ENCODE measurements around the gene HRAS.

DNA sequence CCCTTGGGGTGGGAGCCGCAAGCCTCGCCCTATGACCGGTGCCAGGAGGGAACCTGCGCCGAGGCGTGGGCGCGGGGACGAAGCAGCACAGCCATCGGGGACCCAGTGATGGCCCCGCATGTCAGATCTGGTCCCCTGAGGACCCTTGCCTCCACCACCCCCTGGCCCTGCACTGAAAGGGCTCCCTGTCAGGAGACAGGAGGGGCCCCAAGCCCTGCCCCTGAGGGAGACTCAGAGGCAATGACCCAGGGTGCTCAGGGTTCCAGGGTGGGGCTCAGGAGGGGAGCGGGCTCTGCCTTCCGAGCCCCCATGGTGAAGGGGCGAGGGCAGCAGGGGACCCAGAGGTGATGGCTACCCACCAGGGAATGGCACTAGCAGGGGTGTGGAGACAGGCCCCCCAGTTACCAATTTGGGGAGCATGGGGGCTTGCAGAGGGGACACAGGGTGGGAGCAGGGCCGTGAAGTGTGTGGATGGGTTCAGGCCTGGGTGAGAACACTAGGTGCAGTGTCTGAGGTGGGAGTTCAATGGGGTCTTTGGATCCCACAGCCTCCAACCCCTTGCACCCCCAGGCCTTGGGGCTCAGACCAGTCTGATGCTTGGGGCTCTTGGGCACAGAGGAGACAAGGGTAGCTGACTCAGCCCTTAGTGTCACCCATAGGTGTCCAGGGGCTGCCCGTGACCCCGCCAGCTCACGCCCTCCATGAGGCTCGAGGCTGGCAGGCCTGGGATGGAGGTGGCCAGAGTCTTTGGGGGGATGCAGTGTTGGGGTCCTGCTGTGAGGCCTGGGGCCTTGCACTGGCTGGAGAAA is 2.5 kb upstream of the HRAS start:
- TF ChIP-seq EZH2phosphoT487 (IDR thresholded peaks at IDR 0.05; ENCODE audit: borderline replicate concordance, low read depth) (no peak), MAX (IDR thresholded peaks at IDR 0.05; ENCODE audit: low read depth) (no peak), TAF1 (IDR thresholded peaks at IDR 0.05; ENCODE audit: borderline replicate concordance, low read depth, low read length) (no peak), NFIC (IDR thresholded peaks at IDR 0.05; ENCODE audit: borderline replicate concordance) (no peak), MXI1 (IDR thresholded peaks at IDR 0.05; ENCODE audit: low read depth, low read length) (no peak), ZBTB33 (IDR thresholded peaks at IDR 0.05; ENCODE audit: borderline replicate concordance, low read depth) (no peak), GATA2 (CRISPR knock-in tag; IDR thresholded peaks at IDR 0.05) (no peak), EP300 (IDR thresholded peaks at IDR 0.05; ENCODE audit: borderline replicate concordance in 1 of 2, low read depth in 1 of 2, low read length in 1 of 2) (no peak)
- TF ChIP-seq, protein P1, sequence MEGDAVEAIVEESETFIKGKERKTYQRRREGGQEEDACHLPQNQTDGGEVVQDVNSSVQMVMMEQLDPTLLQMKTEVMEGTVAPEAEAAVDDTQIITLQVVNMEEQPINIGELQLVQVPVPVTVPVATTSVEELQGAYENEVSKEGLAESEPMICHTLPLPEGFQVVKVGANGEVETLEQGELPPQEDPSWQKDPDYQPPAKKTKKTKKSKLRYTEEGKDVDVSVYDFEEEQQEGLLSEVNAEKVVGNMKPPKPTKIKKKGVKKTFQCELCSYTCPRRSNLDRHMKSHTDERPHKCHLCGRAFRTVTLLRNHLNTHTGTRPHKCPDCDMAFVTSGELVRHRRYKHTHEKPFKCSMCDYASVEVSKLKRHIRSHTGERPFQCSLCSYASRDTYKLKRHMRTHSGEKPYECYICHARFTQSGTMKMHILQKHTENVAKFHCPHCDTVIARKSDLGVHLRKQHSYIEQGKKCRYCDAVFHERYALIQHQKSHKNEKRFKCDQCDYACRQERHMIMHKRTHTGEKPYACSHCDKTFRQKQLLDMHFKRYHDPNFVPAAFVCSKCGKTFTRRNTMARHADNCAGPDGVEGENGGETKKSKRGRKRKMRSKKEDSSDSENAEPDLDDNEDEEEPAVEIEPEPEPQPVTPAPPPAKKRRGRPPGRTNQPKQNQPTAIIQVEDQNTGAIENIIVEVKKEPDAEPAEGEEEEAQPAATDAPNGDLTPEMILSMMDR (IDR thresholded peaks at IDR 0.05), result no peak
